ENCODE data around the gene SH3GLB2.
"Not testable (repeated sequence)": the region's sequence is repeated elsewhere in the genome, so short reads cannot be mapped to it uniquely, and the experiment has no call there.

SH3GLB2 gene

GRCh38 chr9:129042016-129042415 lies 13.9 kb upstream of the SH3GLB2 start:
- H3K27me3 ChIP-seq (ENCODE audit: control insufficient read depth, insufficient read depth, low read length): no peaks in the 10 kb centered on the region
- H3K27ac ChIP-seq (ENCODE audit: low read depth, low read length): no peak overlapping the region
- no peak overlapping the region for H3K9ac ChIP-seq (ENCODE audit: low read length)

GRCh38 chr9:129040113-129040643 lies 12.0 kb upstream of the SH3GLB2 start:
- Histone ChIP-seq H3K9ac (ENCODE audit: low read length) (no peak overlapping the region), H3K9me3 (ENCODE audit: control insufficient read depth, insufficient read depth, low read depth, low read length) (no peaks in the 10 kb centered on the region), H3K36me3 (ENCODE audit: control insufficient read depth, insufficient read depth, low read length) (peaks cover 23% of the 10 kb centered on the region), H3K4me3 (ENCODE audit: low read depth, low read length) (no peak overlapping the region), H3K27me3 (ENCODE audit: control insufficient read depth, insufficient read depth, low read length) (no peaks in the 10 kb centered on the region), H3K4me1 (ENCODE audit: control insufficient read depth, insufficient read depth, low read length) (peaks cover 12% of the 10 kb centered on the region; the same call in 1 of the 2 replicates), H3K27ac (ENCODE audit: low read depth, low read length) (no peak overlapping the region)

More at GRCh38 chr9:129042016-129042415, 13.9 kb upstream of the SH3GLB2 start:
- Histone ChIP-seq H3K4me3 (ENCODE audit: low read depth, low read length) (no peak overlapping the region), H3K9me3 (ENCODE audit: control insufficient read depth, insufficient read depth, low read depth, low read length) (no peaks in the 10 kb centered on the region), H3K36me3 (ENCODE audit: control insufficient read depth, insufficient read depth, low read length) (peaks cover 26% of the 10 kb centered on the region), H3K4me1 (ENCODE audit: control insufficient read depth, insufficient read depth, low read length) (peaks cover 9% of the 10 kb centered on the region; the same call in 1 of the 2 replicates)

GRCh38 chr9:129038109-129038852 lies 10.2 kb upstream of the SH3GLB2 start:
- Histone ChIP-seq H3K9me3 (ENCODE audit: control insufficient read depth, insufficient read depth, low read depth, low read length) (no peaks in the 10 kb centered on the region), H3K9ac (ENCODE audit: low read length) (no peak overlapping the region), H3K27ac (ENCODE audit: low read depth, low read length) (no peak overlapping the region), H3K4me1 (ENCODE audit: control insufficient read depth, insufficient read depth, low read length) (peaks cover 12% of the 10 kb centered on the region; the same call in 1 of the 2 replicates), H3K36me3 (ENCODE audit: control insufficient read depth, insufficient read depth, low read length) (peaks cover 23% of the 10 kb centered on the region), H3K27me3 (ENCODE audit: control insufficient read depth, insufficient read depth, low read length) (no peaks in the 10 kb centered on the region), H3K4me3 (ENCODE audit: low read depth, low read length) (0 out of 2 replicates have a peak overlapping the region, but pooled peaks have one; percentile 93)

GRCh38 chr9:129037767-129038098 lies 9.6 kb upstream of the SH3GLB2 start:
- Histone ChIP-seq H3K9ac (ENCODE audit: low read length) (no peak overlapping the region), H3K9me3 (ENCODE audit: control insufficient read depth, insufficient read depth, low read depth, low read length) (no peaks in the 10 kb centered on the region), H3K27ac (ENCODE audit: low read depth, low read length) (no peak overlapping the region), H3K4me1 (ENCODE audit: control insufficient read depth, insufficient read depth, low read length) (peaks cover 12% of the 10 kb centered on the region; the same call in 1 of the 2 replicates), H3K4me3 (ENCODE audit: low read depth, low read length) (peak overlapping the region; percentile 93), H3K27me3 (ENCODE audit: control insufficient read depth, insufficient read depth, low read length) (no peaks in the 10 kb centered on the region), H3K36me3 (ENCODE audit: control insufficient read depth, insufficient read depth, low read length) (peaks cover 20% of the 10 kb centered on the region)

- H3K9ac ChIP-seq (ENCODE audit: low read length): peak overlapping the region; percentile 65
- H3K27ac ChIP-seq (ENCODE audit: low read depth, low read length): no peak overlapping the region
- H3K27me3 ChIP-seq (ENCODE audit: control insufficient read depth, insufficient read depth, low read length): no peaks in the 10 kb centered on the region
- H3K4me3 ChIP-seq (ENCODE audit: low read depth, low read length): peak overlapping the region; percentile 93
- no peaks in the 10 kb centered on the region for H3K9me3 ChIP-seq (ENCODE audit: control insufficient read depth, insufficient read depth, low read depth, low read length)
- peaks cover 14% of the 10 kb centered on the region for H3K36me3 ChIP-seq (ENCODE audit: control insufficient read depth, insufficient read depth, low read length)
- H3K4me1 ChIP-seq (ENCODE audit: control insufficient read depth, insufficient read depth, low read length): peaks cover 12% of the 10 kb centered on the region; the same call in 1 of the 2 replicates
These were observed 9.0 kb upstream of the SH3GLB2 start for GRCh38 chr9:129036923-129037766.

- H3K27ac ChIP-seq (ENCODE audit: low read depth, low read length): no peak within 1 kb of the TSS; the same call in 1 of the 2 replicates
- no peaks in the 10 kb centered on the region for H3K27me3 ChIP-seq (ENCODE audit: control insufficient read depth, insufficient read depth, low read length)
- H3K36me3 ChIP-seq (ENCODE audit: control insufficient read depth, insufficient read depth, low read length): peaks cover 6% of the 10 kb centered on the region
These were observed 8.3 kb upstream of the SH3GLB2 start, which contains the start of gene MIGA2 for GRCh38 chr9:129036241-129036922. Gene MIGA2, plus strand, starts transcription at chr9:129036626. Its CDS starts 3,969 bp downstream, at chr9:129040595.

GRCh38 chr9:129035838-129036237 lies 7.7 kb upstream of the SH3GLB2 start:
- H3K27ac ChIP-seq (ENCODE audit: low read depth, low read length): not testable (repeated sequence)

More at GRCh38 chr9:129036241-129036922, 8.3 kb upstream of the SH3GLB2 start, which contains the start of gene MIGA2:
- Histone ChIP-seq H3K9me3 (ENCODE audit: control insufficient read depth, insufficient read depth, low read depth, low read length) (no peaks in the 10 kb centered on the region), H3K4me3 (ENCODE audit: low read depth, low read length) (peak within 1 kb of the TSS; percentile 93), H3K9ac (ENCODE audit: low read length) (peak within 1 kb of the TSS; percentile 65), H3K4me1 (ENCODE audit: control insufficient read depth, insufficient read depth, low read length) (peaks cover 12% of the 10 kb centered on the region; the same call in 1 of the 2 replicates)

GRCh38 chr9:129033216-129033615 lies 5.1 kb upstream of the SH3GLB2 start:
- no peak overlapping the region for H3K9ac ChIP-seq (ENCODE audit: low read length)
- no peaks in the 10 kb centered on the region for H3K36me3 ChIP-seq (ENCODE audit: control insufficient read depth, insufficient read depth, low read length)
- peaks cover 17% of the 10 kb centered on the region for H3K4me1 ChIP-seq (ENCODE audit: control insufficient read depth, insufficient read depth, low read length)
- no peaks in the 10 kb centered on the region for H3K9me3 ChIP-seq (ENCODE audit: control insufficient read depth, insufficient read depth, low read depth, low read length)
- no peak overlapping the region for H3K27ac ChIP-seq (ENCODE audit: low read depth, low read length)
- no peak overlapping the region for H3K4me3 ChIP-seq (ENCODE audit: low read depth, low read length)
- no peaks in the 10 kb centered on the region for H3K27me3 ChIP-seq (ENCODE audit: control insufficient read depth, insufficient read depth, low read length)

More at GRCh38 chr9:129035838-129036237, 7.7 kb upstream of the SH3GLB2 start:
- not testable (repeated sequence) for H3K27me3 ChIP-seq (ENCODE audit: control insufficient read depth, insufficient read depth, low read length); H3K36me3 ChIP-seq (ENCODE audit: control insufficient read depth, insufficient read depth, low read length); H3K9me3 ChIP-seq (ENCODE audit: control insufficient read depth, insufficient read depth, low read depth, low read length)
- Histone ChIP-seq H3K4me1 (ENCODE audit: control insufficient read depth, insufficient read depth, low read length) (peaks cover 12% of the 10 kb centered on the region; the same call in 1 of the 2 replicates), H3K9ac (ENCODE audit: low read length) (peak overlapping the region; percentile 56), H3K4me3 (ENCODE audit: low read depth, low read length) (peak overlapping the region; percentile 57)

GRCh38 chr9:129032541-129033159 lies 4.5 kb upstream of the SH3GLB2 start:
- no peak overlapping the region for H3K4me3 ChIP-seq (ENCODE audit: low read depth, low read length)
- no peak overlapping the region for H3K27ac ChIP-seq (ENCODE audit: low read depth, low read length)
- H3K4me1 ChIP-seq (ENCODE audit: control insufficient read depth, insufficient read depth, low read length): peaks cover 16% of the 10 kb centered on the region
- no peak overlapping the region for H3K9ac ChIP-seq (ENCODE audit: low read length)
- H3K9me3 ChIP-seq (ENCODE audit: control insufficient read depth, insufficient read depth, low read depth, low read length): no peaks in the 10 kb centered on the region
- H3K36me3 ChIP-seq (ENCODE audit: control insufficient read depth, insufficient read depth, low read length): no peaks in the 10 kb centered on the region
- no peaks in the 10 kb centered on the region for H3K27me3 ChIP-seq (ENCODE audit: control insufficient read depth, insufficient read depth, low read length)

- Histone ChIP-seq H3K4me3 (ENCODE audit: low read depth, low read length) (no peak overlapping the region), H3K36me3 (ENCODE audit: control insufficient read depth, insufficient read depth, low read length) (no peaks in the 10 kb centered on the region), H3K27ac (ENCODE audit: low read depth, low read length) (no peak overlapping the region), H3K27me3 (ENCODE audit: control insufficient read depth, insufficient read depth, low read length) (no peaks in the 10 kb centered on the region), H3K4me1 (ENCODE audit: control insufficient read depth, insufficient read depth, low read length) (peaks cover 15% of the 10 kb centered on the region), H3K9ac (ENCODE audit: low read length) (no peak overlapping the region), H3K9me3 (ENCODE audit: control insufficient read depth, insufficient read depth, low read depth, low read length) (no peaks in the 10 kb centered on the region)
These were observed 3.4 kb upstream of the SH3GLB2 start for GRCh38 chr9:129031514-129031913.

Data from HUES6 (cell line).